ENCODE results near the gene WDR64. TPM values are rescaled to one million over a fixed set of nuclear protein-coding genes. Genes with fewer than 3 reads are reported as not detected.

The WDR64 gene
- total and polyA plus RNA-seq, 4 donors: 0.02 to 0.70 (median 0.17) TPM

GRCh38 chr1:241822846-241823245, 170.8 kb downstream of the WDR64 start:
- Histone ChIP-seq H3K9me3 (ENCODE audit: control insufficient read depth in 4 of 4, low read length in 3 of 4) (no peaks in the 10 kb centered on the region), H3K27ac (ENCODE audit: low read depth in 1 of 2, low read length in 2 of 2) (no peak overlapping the region), H3K4me1 (ENCODE audit: control insufficient read depth in 4 of 4, insufficient read depth in 4 of 4, low read length in 3 of 4) (peaks cover 0 to 4% (median 2%) of the 10 kb centered on the region in 4 donors), H3K27me3 (ENCODE audit: control insufficient read depth in 4 of 4, insufficient read depth in 4 of 4, low read length in 3 of 4) (no peaks in the 10 kb centered on the region), H3K9ac (ENCODE audit: low read depth in 1 of 2, low read length in 2 of 2) (no peak overlapping the region), H3K4me3 (ENCODE audit: low read depth in 1 of 3, low read length in 3 of 3) (no peak overlapping the region), H3K36me3 (ENCODE audit: control insufficient read depth in 4 of 4, insufficient read depth in 3 of 4, low read depth in 1 of 4, low read length in 3 of 4) (no peaks in the 10 kb centered on the region)
- TF ChIP-seq TAF1 (conservative IDR thresholded peaks at IDR 0.05) (no peak), EGR1 (IDR thresholded peaks at IDR 0.05; ENCODE audit: low read depth in 2 of 2) (no peak), MAX (IDR thresholded peaks at IDR 0.05) (no peak), HNF4A (conservative IDR thresholded peaks at IDR 0.05) (no peak), JUND (IDR thresholded peaks at IDR 0.05) (no peak), SP1 (IDR thresholded peaks at IDR 0.05) (no peak), HNF4G (IDR thresholded peaks at IDR 0.05) (no peak), ATF3 (IDR thresholded peaks at IDR 0.05) (no peak), RAD21 (IDR thresholded peaks at IDR 0.05) (no peak), RXRA (IDR thresholded peaks at IDR 0.05) (no peak), ZBTB33 (IDR thresholded peaks at IDR 0.05) (no peak), REST (IDR thresholded peaks at IDR 0.05) (no peak), YY1 (IDR thresholded peaks at IDR 0.05) (no peak), FOXA2 (IDR thresholded peaks at IDR 0.05) (no peak), CTCF (IDR thresholded peaks at IDR 0.05; ENCODE audit: low read depth, low read length, missing input control) (no peak), GABPA (IDR thresholded peaks at IDR 0.05 in 1 of 2, conservative IDR thresholded peaks at IDR 0.05 in 1 of 2) (no peak)
- DNase-seq (ENCODE audit: low spot score): no peak

GRCh38 chr1:241823925-241824324, 171.8 kb downstream of the WDR64 start:
- Histone ChIP-seq H3K9me3 (ENCODE audit: control insufficient read depth in 4 of 4, low read length in 3 of 4) (no peaks in the 10 kb centered on the region), H3K4me1 (ENCODE audit: control insufficient read depth in 4 of 4, insufficient read depth in 4 of 4, low read length in 3 of 4) (peaks cover 0 to 4% (median 2%) of the 10 kb centered on the region in 4 donors), H3K9ac (ENCODE audit: low read depth in 1 of 2, low read length in 2 of 2) (no peak overlapping the region), H3K27ac (ENCODE audit: low read depth in 1 of 2, low read length in 2 of 2) (no peak overlapping the region), H3K27me3 (ENCODE audit: control insufficient read depth in 4 of 4, insufficient read depth in 4 of 4, low read length in 3 of 4) (no peaks in the 10 kb centered on the region), H3K4me3 (ENCODE audit: low read depth in 1 of 3, low read length in 3 of 3) (no peak overlapping the region), H3K36me3 (ENCODE audit: control insufficient read depth in 4 of 4, insufficient read depth in 3 of 4, low read depth in 1 of 4, low read length in 3 of 4) (no peaks in the 10 kb centered on the region)
- 96% methylated on average over 1 of the region's 1 CpG for WGBS
- no peak for DNase-seq (ENCODE audit: low spot score)
- no peak for TF ChIP-seq ATF3 (IDR thresholded peaks at IDR 0.05)
- TF ChIP-seq REST (IDR thresholded peaks at IDR 0.05): no peak
- no peak for TF ChIP-seq HNF4A (conservative IDR thresholded peaks at IDR 0.05)
- no peak for TF ChIP-seq JUND (IDR thresholded peaks at IDR 0.05)
- no peak for TF ChIP-seq CTCF (IDR thresholded peaks at IDR 0.05; ENCODE audit: low read depth, low read length, missing input control)
- TF ChIP-seq FOXA2 (IDR thresholded peaks at IDR 0.05): no peak
- TF ChIP-seq EGR1 (IDR thresholded peaks at IDR 0.05; ENCODE audit: low read depth in 2 of 2): no peak
- TF ChIP-seq FOXA1 (IDR thresholded peaks at IDR 0.05): no peak
- TF ChIP-seq SP1 (IDR thresholded peaks at IDR 0.05): no peak
- no peak for TF ChIP-seq GABPA (IDR thresholded peaks at IDR 0.05 in 1 of 2, conservative IDR thresholded peaks at IDR 0.05 in 1 of 2)

Data from liver (tissue), 9 donors.